ENCODE measurements around the gene GLIPR1L1.
"Not testable (repeated sequence)": the region's sequence is repeated elsewhere in the genome, so short reads cannot be mapped to it uniquely, and the experiment has no call there.

GLIPR1L1 gene

GRCh38 chr12:75323663-75324062, 10.8 kb upstream of the GLIPR1L1 start:
- no peak overlapping the region for H3K27ac ChIP-seq
- TF ChIP-seq CTCF (IDR thresholded peaks at IDR 0.05) (no peak), ZFX (IDR thresholded peaks at IDR 0.05; ENCODE audit: borderline replicate concordance) (no peak)

GRCh38 chr12:75327642-75328041, 6.8 kb upstream of the GLIPR1L1 start:
- H3K27ac ChIP-seq = no peak overlapping the region
- no peak for TF ChIP-seq CTCF (IDR thresholded peaks at IDR 0.05)
- TF ChIP-seq ZFX (IDR thresholded peaks at IDR 0.05; ENCODE audit: borderline replicate concordance) = no peak

DNA sequence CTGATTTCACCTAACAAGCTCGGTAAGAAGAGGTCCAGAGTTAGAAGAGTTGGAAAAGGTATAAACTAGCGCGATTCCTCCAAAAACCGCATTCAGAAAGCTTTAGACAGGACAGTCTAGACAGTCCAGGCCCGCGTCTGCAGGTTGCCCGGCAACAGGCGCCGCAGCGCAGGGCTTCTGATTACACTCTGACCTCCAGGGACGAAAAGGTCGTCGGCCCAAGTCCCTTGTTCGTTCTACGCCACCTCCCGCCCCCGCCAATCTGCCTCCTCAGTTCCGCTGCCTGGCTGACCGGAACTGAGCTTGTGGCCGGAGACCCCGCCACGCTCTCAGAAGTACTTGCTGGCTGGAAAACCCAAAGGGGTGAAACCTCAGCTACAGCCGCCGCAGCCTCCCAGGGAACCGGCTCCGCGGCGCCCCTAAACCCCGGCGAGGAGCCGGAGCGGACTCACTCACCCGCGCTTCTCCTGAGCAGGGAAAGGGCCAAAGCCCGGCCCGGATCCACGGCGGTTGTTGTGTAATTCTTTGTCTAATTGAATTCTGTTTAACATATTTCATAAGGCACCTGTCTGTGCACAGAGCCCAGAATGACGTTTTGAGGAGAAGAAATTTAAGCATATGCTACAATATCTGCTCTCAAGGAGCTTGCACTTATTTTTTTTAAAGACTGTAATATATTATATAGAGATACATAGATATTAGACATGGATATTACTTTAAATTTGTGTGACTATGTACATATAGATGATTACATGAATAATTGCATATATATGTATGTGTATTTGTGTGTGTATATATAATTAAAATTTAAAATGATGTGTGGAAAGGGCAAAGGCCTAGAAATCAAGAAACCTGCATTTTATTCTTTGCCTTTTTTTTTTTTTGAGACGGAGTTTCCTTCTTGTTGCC, 4.3 kb upstream of the GLIPR1L1 start, which contains the start of gene CAPS2:
Gene CAPS2 (minus strand): TSS at position 407 of the 909 bp plus-strand sequence. CDS start 3,826 bp downstream, outside the sequence.
- peak within 1 kb of the TSS; percentile 42 for H3K27ac ChIP-seq
- TF ChIP-seq CTCF (IDR thresholded peaks at IDR 0.05) = no peak
- TF ChIP-seq ZFX (IDR thresholded peaks at IDR 0.05; ENCODE audit: borderline replicate concordance) = no peak

DNA sequence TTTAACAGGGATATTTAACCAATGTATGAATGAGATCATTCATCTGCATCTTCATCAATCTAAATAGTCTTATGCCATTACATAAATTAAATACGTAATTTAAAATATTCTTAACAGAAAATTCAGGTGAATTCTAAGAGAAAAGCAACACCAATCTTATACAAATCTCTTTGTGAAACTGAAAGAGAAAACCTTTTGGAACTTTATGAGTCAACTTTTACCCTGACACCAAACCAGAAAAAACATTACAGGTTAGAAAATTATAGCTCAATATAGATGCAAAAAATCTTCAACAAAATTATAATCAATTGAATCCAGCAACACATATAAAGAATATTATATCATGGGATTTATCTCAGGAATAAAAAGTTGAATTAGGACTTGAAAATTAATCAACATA, 3.4 kb downstream of the GLIPR1L1 start:
- no peak for TF ChIP-seq CTCF (IDR thresholded peaks at IDR 0.05)
- TF ChIP-seq ZFX (IDR thresholded peaks at IDR 0.05; ENCODE audit: borderline replicate concordance) = no peak
- H3K27ac ChIP-seq = no peak overlapping the region

- no peak overlapping the region for H3K27ac ChIP-seq
- no peak for TF ChIP-seq CTCF (IDR thresholded peaks at IDR 0.05)
- TF ChIP-seq ZFX (IDR thresholded peaks at IDR 0.05; ENCODE audit: borderline replicate concordance) = no peak
These were observed 7.4 kb downstream of the GLIPR1L1 start for GRCh38 chr12:75341873-75342272.

DNA sequence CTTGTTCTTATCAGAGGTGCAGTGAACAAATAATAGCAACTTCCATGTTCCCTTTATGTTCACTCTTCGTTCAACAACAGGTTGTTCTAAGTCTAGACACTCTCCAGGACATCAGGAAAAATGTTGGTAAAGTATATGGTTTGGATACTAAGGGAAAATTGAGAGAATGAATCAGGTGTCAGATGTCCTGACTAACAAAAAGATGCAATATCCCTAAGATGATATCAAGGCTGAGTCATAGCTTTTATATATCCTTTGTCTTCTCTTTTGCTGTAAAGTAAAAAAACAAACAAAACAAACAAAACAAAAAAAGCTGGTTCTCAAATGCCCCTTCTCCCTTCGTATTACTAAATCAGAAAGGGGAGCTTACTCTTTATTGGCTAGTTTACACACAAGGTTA, 11.1 kb downstream of the GLIPR1L1 start:
- no peak overlapping the region for H3K27ac ChIP-seq
- TF ChIP-seq ZFX (IDR thresholded peaks at IDR 0.05; ENCODE audit: borderline replicate concordance) = no peak
- TF ChIP-seq CTCF (IDR thresholded peaks at IDR 0.05) = no peak

DNA sequence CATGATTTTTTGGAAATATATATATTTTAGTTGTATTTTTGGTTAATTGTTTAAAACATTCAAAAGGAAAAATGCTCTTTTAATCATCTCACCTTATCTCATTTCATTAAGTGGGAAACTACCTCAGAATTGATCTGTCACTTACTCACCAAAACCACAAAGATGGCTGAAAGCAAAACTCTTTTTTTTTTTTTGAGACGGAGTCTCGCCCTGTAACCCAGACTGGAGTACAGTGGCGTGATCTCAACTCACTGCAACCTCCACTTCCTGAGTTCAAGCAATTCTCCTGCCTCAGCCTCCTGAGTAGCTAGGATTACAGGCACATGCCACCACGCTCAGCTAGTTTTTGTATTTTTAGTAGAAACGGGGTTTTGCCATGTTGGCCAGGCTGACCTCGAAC, 11.7 kb downstream of the GLIPR1L1 start:
- not testable (repeated sequence) for H3K27ac ChIP-seq

Data from 22Rv1 (cell line).